Neuron (in vitro differentiated cells): ENCODE data around the gene DXO.

Experiments used
- H2AFZ ChIP-seq: one replicate; pipeline ENCODE4 v1.6.1; 2013; ENCODE audit warnings: low read depth, mild to moderate bottlenecking, inconsistent platforms, low read length, moderate library complexity
- H3K27me3 ChIP-seq: one replicate; pipeline ENCODE4 v1.6.1; 2013; ENCODE audit warnings: low read length; ENCODE audit not compliant: insufficient read depth
- H3K36me3 ChIP-seq: one replicate; pipeline ENCODE4 v1.6.1; 2013; ENCODE audit warnings: low read length; ENCODE audit not compliant: insufficient read depth
- H3K4me1 ChIP-seq: one replicate; pipeline ENCODE4 v1.6.1; 2013; ENCODE audit warnings: low read length; ENCODE audit not compliant: insufficient read depth
- H3K4me3 ChIP-seq: 2 replicates; pipeline ENCODE4 v1.5.1; 2013; ENCODE audit warnings: mild to moderate bottlenecking, low read length, moderate library complexity
- H3K9me3 ChIP-seq: one replicate; pipeline ENCODE4 v1.6.1; 2013; ENCODE audit warnings: low read length

DXO gene

DNA sequence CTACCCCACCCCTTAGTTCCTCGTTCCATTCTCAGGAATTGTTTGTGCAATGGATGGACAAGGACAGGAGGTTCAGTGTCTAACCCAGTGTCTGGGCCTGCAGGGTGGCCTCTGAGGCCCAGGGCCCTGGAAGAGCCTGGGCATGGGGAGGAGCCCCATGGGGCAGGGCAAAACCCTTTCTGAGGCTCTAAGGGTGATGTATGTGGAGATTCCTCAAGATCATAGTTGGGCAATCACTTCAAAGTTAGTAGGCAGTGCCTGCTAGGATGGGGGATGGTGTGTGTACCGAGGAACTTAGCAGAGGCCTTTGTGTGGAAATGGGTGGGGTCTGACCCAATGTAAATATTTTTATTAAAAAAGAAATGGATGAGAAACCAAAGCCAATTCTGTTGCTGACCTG, 51.1 kb downstream of the DXO start:
- Histone ChIP-seq H3K36me3 (no peaks in the 10 kb centered on the region), H3K4me1 (no peaks in the 10 kb centered on the region), H3K27me3 (no peaks in the 10 kb centered on the region), H3K9me3 (peaks cover 2% of the 10 kb centered on the region), H2AFZ (no peak overlapping the region), H3K4me3 (no peak overlapping the region)
